HG03045 (cell line): ENCODE measurements around the gene ZNF213.
"Not testable (repeated sequence)": the region's sequence is repeated elsewhere in the genome, so short reads cannot be mapped to it uniquely, and the experiment has no call there.

ENCODE experiments used
- ATAC-seq: cut with Tn5 transposase; IDR thresholded peaks from one replicate; pipeline ENCODE4 v1.9.1; 2021; ENCODE audit warnings: mild to moderate bottlenecking, moderate library complexity; ENCODE audit not compliant: unreplicated experiment

ZNF213 gene

GRCh38 chr16:3170440-3171180, 35.8 kb downstream of the ZNF213 start:
- ATAC-seq: no peak

GRCh38 chr16:3171181-3171854, 36.5 kb downstream of the ZNF213 start:
- ATAC-seq: no peak

- ATAC-seq: no peak
Observed at GRCh38 chr16:3171855-3172593, 37.2 kb downstream of the ZNF213 start.

- ATAC-seq: no peak
Observed at GRCh38 chr16:3173892-3174617, 39.2 kb downstream of the ZNF213 start.

- ATAC-seq: no peak
Observed at GRCh38 chr16:3174618-3175148, 39.9 kb downstream of the ZNF213 start.

- no peak for ATAC-seq
Observed at GRCh38 chr16:3175157-3176093, 40.6 kb downstream of the ZNF213 start.

- no peak for ATAC-seq
Observed at GRCh38 chr16:3179651-3180050, 44.8 kb downstream of the ZNF213 start.

- ATAC-seq: no peak
Observed at GRCh38 chr16:3180445-3180878, 45.6 kb downstream of the ZNF213 start.

- not testable (repeated sequence) for ATAC-seq
Observed at GRCh38 chr16:3182293-3182607, 47.4 kb downstream of the ZNF213 start.

GRCh38 chr16:3182608-3183444, 48.0 kb downstream of the ZNF213 start:
- ATAC-seq: no peak

GRCh38 chr16:3183445-3184139, 48.8 kb downstream of the ZNF213 start:
- ATAC-seq: no peak

- no peak for ATAC-seq
Observed at GRCh38 chr16:3186946-3187690, 52.3 kb downstream of the ZNF213 start.

- no peak for ATAC-seq
Observed at GRCh38 chr16:3187798-3188674, 53.2 kb downstream of the ZNF213 start, which contains the start of gene OR1F1. TSS of gene OR1F1 (plus strand) at chr16:3188204.

- no peak for ATAC-seq
Observed at GRCh38 chr16:3188675-3188924, 53.8 kb downstream of the ZNF213 start.

- ATAC-seq: no peak
Observed at GRCh38 chr16:3188925-3189825, 54.3 kb downstream of the ZNF213 start.

- no peak for ATAC-seq
Observed at GRCh38 chr16:3189869-3190268, 55.0 kb downstream of the ZNF213 start.
